HG02763 (cell line): ENCODE data around the gene CDH3.

Experiments
- ATAC-seq: cut with Tn5 transposase; IDR thresholded peaks from one replicate; pipeline ENCODE4 v1.9.1; 2021; ENCODE audit warnings: mild to moderate bottlenecking, moderate library complexity; ENCODE audit not compliant: unreplicated experiment

Gene CDH3

DNA sequence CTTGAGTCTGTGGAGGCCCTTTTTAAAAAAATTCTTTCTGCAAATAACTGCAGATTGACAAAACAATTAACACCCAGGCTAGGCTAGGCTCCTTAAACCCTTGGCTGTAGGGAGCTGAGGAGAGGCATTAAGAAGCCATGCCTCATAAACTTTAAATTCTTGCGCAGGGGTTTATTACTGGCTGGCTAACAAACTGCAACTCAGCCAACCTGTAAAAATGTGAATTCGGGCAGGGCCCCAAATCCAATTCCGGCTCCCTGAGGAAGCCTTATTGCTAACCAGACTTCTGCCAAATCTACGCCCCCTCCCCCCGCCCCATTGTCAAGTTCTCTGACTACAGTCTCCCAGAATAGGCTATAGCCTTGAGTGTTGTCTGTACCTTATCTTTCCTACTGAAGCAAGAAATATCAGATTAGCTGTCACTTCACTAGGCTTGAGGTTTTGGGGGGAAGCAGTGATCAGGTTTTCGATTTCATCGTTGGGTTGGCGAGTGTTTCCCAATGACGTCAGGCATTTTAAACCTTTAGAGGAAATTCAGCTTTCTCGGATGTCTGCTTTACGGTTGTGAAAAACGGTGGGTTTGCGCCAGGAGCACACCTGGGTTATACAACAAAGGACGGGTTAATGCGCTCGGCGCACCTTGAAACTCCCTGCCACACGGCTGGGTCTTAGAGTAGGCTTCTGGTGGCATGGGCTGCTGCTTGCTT, 2.0 kb downstream of the CDH3 start:
- ATAC-seq, result no peak

- ATAC-seq, result no peak
Observed at GRCh38 chr16:68651136-68651535, 6.0 kb downstream of the CDH3 start.

DNA sequence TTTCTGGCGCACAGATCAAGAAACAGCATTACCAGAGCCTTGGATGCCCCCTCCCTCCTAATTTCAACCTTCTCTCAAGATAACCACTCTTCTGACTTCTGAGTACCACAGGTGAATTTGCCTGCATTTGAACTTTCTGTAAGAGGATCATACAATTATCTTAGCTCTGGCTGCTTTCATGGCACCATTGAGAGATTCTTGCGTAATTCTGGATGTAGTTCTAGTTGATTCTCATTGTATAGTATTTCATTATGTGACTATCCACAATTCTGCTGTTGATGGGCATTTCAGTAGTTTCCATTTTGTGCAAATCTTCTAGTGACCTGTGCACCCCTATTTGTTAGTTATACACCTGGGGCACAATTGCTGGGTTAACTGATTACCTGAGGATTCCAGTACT, 7.5 kb downstream of the CDH3 start:
- no peak for ATAC-seq

DNA sequence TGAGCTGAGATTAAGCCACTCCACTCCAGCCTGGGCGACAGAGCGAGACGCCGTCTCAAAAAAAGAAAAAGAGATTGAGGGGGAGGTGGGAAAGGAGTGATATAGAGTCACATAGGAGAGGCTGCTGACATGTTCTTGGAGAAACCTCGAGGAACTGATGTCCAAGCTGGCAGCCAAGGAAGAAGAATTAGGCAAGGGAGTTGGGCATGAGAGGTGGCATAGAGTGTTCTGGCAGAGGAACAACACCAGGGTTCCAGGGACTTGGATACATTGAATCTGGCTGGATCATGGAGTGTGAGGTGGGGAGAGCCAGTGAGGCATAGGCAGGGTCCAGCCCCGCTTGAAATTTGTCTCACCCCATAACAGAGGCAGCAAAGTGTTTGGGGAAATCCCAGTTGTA, 10.7 kb downstream of the CDH3 start:
- ATAC-seq, result no peak

GRCh38 chr16:68656751-68657150, 11.6 kb downstream of the CDH3 start:
- no peak for ATAC-seq

DNA sequence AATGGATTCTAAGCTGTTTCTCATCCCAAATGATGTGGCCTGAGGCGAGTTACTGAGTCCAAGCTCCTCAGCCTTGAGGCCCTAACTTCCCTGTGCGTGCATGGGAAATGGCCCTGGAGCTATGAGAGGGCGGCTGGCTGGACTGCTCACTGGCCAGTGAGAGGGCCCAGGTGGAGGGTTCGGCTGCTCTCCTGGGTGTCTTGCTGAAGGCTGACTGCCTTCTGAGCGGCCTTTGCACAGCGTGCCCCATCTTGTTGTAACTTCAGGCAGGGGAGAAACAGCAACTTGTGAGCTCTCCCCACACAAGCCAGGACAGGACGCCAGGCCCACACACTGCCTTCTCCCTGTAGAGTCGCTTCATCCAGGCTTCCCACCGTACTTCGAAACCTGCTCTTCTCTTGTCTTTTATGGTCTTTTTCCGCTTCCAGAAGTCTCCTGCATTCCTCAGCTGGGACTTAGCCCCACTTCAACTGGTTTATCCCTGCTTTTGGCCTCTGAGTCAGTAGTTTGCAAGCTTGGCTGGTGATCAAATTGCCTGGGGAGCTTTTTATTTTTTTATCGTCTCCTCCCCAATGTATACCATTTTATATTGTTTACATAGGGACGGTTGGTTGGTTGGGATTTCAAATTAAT, 13.3 kb downstream of the CDH3 start:
- ATAC-seq, result no peak

GRCh38 chr16:68658974-68659360, 13.9 kb downstream of the CDH3 start:
- no peak for ATAC-seq

DNA sequence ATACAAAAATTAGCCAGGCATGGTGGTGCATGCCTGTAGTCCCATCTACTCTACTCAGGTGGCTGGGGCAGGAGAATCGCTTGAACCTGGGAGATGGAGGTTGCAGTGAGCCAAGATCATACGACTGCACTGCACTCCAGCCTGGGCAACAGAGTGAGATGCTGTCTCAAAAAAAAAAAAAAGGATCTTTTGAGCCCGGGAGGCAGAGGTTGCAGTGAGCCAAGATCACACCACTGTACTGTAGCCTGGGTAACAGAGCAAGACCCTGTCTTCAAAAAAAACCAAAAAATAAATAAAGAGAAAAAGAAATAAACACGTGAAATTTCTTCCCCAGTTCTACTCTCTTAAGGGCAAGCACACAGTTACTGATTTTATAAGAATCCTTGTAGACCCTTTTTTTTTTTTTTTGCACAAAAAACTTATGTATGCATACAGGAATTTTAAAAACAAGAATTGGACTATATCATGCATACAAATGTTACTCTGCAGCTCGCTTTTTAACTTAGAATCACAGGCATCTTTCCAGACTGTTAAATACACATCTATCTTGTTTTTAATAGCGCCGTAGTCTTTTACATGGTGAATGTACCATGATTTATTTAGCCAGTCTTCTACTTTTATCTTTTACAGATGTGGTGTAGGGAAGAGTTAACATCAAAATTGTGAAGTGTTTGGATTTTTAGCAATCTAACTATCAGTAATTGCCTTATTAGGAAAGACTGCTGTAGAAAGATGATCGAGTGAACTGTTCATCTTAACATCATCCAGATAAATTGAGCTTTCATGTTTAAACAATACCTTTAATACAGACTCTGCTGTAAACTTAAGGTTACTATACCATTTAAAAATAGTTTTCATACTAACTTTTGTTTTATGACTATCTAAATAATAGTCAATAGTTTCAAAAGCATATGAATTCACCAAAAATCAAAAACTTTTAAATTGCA, 14.6 kb downstream of the CDH3 start:
- ATAC-seq, result no peak

- no peak for ATAC-seq
Observed at GRCh38 chr16:68660359-68660795, 15.3 kb downstream of the CDH3 start.

- no peak for ATAC-seq
Observed at GRCh38 chr16:68662035-68662434, 16.9 kb downstream of the CDH3 start.

DNA sequence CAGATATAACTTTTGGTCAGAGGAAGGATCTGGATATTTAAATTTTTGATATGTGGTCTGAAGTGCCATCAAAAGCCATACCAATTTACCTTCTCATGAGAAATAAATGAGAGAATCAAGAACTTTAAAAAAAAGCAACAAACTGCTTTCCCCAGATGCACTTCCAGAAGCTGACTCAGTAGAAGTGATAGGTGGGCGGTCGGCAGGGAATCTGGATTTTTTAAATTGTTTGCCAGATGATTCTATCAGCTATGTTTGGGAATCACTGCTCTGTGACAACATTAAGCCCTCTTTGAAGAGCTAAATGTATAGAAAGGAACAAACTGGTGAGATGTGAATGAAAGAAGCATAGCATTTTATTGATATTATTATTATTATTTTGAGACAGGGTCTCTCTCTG, 19.2 kb downstream of the CDH3 start:
- ATAC-seq, result no peak

- ATAC-seq, result no peak
Observed at GRCh38 chr16:68665501-68665900, 20.4 kb downstream of the CDH3 start.

DNA sequence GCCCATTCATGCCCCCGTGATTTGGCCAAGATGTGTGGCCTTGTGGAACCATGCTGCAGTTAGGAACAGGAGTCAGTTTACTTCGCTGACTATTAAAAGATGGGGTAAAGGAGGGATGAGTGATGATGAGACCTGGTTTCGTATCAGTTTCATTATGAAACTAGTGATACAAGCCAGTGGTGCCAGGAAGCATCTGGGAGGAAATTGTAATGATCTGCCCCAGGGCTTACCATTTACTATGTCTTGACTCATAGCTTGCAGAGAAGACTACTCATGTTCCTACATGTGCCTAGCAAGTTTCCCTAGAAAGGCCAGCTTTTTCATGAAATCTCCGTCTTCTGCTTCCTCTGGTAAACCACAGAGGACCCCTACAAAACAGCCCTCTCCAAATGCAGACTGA, 23.2 kb downstream of the CDH3 start:
- no peak for ATAC-seq

DNA sequence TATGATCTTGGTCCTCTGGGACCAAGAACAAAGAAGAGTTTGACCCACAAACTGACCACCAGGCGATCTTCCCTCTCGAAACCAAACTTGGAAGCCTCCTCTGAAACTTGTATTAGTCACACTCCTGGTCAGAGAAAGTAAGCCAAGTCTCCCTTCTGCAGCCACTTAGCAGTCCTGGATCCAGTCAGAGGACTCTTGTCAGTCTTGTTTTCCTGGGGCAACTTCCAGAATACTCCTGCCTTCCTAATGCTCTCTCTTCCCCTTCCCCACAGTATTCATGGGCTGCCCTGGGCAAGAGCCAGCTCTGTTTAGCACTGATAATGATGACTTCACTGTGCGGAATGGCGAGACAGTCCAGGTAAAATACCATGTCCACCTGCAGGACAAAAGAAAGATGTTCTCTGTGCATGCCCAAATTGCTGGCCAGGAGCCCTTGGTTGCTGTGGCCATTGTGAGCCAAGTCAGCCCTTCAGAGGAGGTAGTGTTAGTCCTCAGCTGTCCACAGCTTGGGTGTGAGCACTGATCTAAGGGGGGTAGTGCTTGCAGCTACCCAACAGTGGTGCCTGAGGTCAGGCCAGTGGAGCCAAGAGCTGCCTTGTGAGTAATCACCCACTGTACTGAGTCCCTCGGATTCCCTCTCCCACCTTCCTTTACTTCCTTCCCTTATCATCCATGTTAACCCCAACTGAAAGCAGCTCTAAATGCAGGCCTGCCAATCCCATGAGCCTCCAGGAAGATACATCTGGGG, 31.2 kb downstream of the CDH3 start:
- ATAC-seq, result no peak

GRCh38 chr16:68681038-68681437, 35.9 kb downstream of the CDH3 start:
- no peak for ATAC-seq

- no peak for ATAC-seq
Observed at GRCh38 chr16:68685685-68686478, 40.8 kb downstream of the CDH3 start.

- ATAC-seq, result no peak
Observed at GRCh38 chr16:68686905-68687304, 41.8 kb downstream of the CDH3 start.

- ATAC-seq, result no peak
Observed at GRCh38 chr16:68689921-68690320, 44.8 kb downstream of the CDH3 start.

DNA sequence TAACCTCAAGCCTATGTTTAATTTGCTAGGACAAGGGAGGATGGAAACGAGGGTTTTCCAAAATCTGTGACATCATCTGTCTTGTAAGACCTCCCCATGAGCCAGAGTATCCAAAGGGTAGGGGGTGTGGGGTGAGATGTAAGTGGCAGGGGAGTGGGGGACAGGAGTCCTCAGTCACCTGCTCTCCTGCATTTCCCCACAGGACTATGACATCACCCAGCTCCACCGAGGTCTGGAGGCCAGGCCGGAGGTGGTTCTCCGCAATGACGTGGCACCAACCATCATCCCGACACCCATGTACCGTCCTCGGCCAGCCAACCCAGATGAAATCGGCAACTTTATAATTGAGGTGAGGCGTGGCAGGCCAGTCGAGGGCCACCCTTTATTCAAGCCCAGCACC, 50.5 kb downstream of the CDH3 start:
- no peak for ATAC-seq

DNA sequence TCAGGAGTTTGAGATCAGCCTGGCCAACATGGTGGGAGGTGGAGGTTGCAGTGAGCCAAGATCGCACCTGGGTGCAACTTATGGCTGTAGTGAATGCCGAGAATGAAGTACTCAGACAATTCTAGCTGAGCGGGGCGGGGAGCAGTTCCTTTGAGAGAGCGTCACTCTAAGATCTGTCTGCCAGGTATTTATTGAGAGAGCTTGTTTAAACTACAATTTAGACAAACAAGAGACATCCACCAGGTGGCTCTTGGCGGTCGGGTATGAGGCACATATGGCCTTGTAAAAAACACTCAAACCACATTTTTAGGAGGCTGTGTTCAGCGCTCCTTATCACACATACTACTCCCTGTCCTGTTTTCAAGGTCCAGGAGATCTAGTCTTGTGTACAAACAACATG, 51.4 kb downstream of the CDH3 start:
- ATAC-seq, result no peak
